Psoas muscle (tissue), 8 donors: ENCODE results near the gene FAT1. TPM values are rescaled to one million over a fixed set of nuclear protein-coding genes. Genes with fewer than 3 reads are reported as not detected.

Experiments
- ATAC-seq, 4 donors: fragments of 200-7000 bp; cut with Tn5 transposase; one replicate each; pipeline ENCODE4 v1.9.1; 2020; ENCODE audit warnings: moderate library complexity in 3 of 4, mild to moderate bottlenecking in 2 of 4
- DNase-seq, 2 donors: peaks; one replicate each; pipeline ENCODE4 v3.0.0-alpha.2; 2020
- H3K27ac ChIP-seq: fragments of 200-600 bp; one replicate; pipeline ENCODE4 v1.8.0; 2022
- H3K27me3 ChIP-seq, 3 donors: fragments of 200-600 bp in 1 of 3; one replicate each; pipeline versions ENCODE4 v1.6.1 to v1.8.0; 2013 to 2022; ENCODE audit warnings: low read length in 2 of 3, mild to moderate bottlenecking in 2 of 3, moderate library complexity in 1 of 3; ENCODE audit not compliant: insufficient read depth in 3 of 3
- H3K36me3 ChIP-seq, 2 donors: fragments of 200-600 bp in 1 of 2; one replicate each; pipeline versions ENCODE4 v1.6.1 to v1.8.0; 2013 to 2022; ENCODE audit warnings: low read depth in 1 of 2, mild to moderate bottlenecking in 1 of 2, moderate library complexity in 1 of 2; ENCODE audit not compliant: insufficient read depth in 1 of 2
- H3K4me1 ChIP-seq: fragments of 200-600 bp; one replicate; pipeline ENCODE4 v1.8.0; 2022
- H3K4me3 ChIP-seq: fragments of 200-600 bp; one replicate; pipeline ENCODE4 v1.8.0; 2022; ENCODE audit warnings: mild to moderate bottlenecking
- H3K9me3 ChIP-seq: fragments of 200-600 bp; one replicate; pipeline ENCODE4 v1.8.0; 2022
- WGBS, 3 donors: extraction: QIAGEN DNeasy Blood & Tissue Kit; methylation state at CpG; one replicate each; pipeline versions ENCODE4 v1.1.6 to v1.1.7; 2013; 5-methylcytosine and 5-hydroxymethylcytosine counted together
- intact Hi-C, 2 donors: fragments of 100-400 bp; cut with DNase I; formaldehyde crosslinking; loops; one replicate each; pipeline versions ENCODE4 v1.11.0 to v1.14.2; 2022
- polyA plus RNA-seq, 3 donors: library from polyadenylated mRNA; stranded (reverse); fragments of 200-250 nt; gene quantifications; one replicate each; pipeline ENCODE4 v1.2.3, GENCODE V29; 2013
- total RNA-seq, 4 donors: library from RNA; stranded (reverse); fragmentation: NEBNext Ultra II Directional in 2 of 4; extraction: Animal tissue kit (Norgen Biotek cat#: 25700) in 2 of 4; gene quantifications; one replicate each; pipeline versions ENCODE4 v1.2.1 to v1.2.4, GENCODE V29; 2021 to 2023
- TF ChIP-seq, protein P1 (sequence below): fragments of 200-600 bp; IDR thresholded peaks from one replicate; pipeline ENCODE4 v1.8.0; 2022; ENCODE audit warnings: antibody characterized with exemption
- donor health status: healthy with polysubstance abuse.
- donor health status: DM: no; HTN: no; CAD: no; lungs with moderate emphysema.
- donor health status: Bipolar disorder and iron deficiency.
- donor health status: healthy.
- donor health status: DM: yes; HTN: yes; CAD: no.
- donor health status: DM: no; HTN: no; CAD: no.
- donor health status: DM: no; HTN: no; CAD: no.
- donor health status: DM: yes; HTN: yes; CAD: no.

The FAT1 gene
- total and polyA plus RNA-seq, 7 donors, result 1.8 to 11.5 (median 4.0) TPM

- H3K27me3 ChIP-seq, result no peaks in the 10 kb centered on the region
- DNase-seq (no peak), ATAC-seq (no peak)
- 61 to 75% (median 65%) methylated on average over 12 of the region's 12 CpGs for WGBS, 3 donors
- no peak overlapping the region for H3K4me3 ChIP-seq
- no peaks in the 10 kb centered on the region for H3K9me3 ChIP-seq
- H3K4me1 ChIP-seq, result peaks cover 7% of the 10 kb centered on the region
- TF ChIP-seq, protein P1, sequence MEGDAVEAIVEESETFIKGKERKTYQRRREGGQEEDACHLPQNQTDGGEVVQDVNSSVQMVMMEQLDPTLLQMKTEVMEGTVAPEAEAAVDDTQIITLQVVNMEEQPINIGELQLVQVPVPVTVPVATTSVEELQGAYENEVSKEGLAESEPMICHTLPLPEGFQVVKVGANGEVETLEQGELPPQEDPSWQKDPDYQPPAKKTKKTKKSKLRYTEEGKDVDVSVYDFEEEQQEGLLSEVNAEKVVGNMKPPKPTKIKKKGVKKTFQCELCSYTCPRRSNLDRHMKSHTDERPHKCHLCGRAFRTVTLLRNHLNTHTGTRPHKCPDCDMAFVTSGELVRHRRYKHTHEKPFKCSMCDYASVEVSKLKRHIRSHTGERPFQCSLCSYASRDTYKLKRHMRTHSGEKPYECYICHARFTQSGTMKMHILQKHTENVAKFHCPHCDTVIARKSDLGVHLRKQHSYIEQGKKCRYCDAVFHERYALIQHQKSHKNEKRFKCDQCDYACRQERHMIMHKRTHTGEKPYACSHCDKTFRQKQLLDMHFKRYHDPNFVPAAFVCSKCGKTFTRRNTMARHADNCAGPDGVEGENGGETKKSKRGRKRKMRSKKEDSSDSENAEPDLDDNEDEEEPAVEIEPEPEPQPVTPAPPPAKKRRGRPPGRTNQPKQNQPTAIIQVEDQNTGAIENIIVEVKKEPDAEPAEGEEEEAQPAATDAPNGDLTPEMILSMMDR, result no peak
- no peak overlapping the region for H3K27ac ChIP-seq
- no peaks in the 10 kb centered on the region for H3K36me3 ChIP-seq
- intact Hi-C loops, result no loop called here
Observed at GRCh38 chr4:186688150-186688943, 35.3 kb downstream of the FAT1 start.

DNA sequence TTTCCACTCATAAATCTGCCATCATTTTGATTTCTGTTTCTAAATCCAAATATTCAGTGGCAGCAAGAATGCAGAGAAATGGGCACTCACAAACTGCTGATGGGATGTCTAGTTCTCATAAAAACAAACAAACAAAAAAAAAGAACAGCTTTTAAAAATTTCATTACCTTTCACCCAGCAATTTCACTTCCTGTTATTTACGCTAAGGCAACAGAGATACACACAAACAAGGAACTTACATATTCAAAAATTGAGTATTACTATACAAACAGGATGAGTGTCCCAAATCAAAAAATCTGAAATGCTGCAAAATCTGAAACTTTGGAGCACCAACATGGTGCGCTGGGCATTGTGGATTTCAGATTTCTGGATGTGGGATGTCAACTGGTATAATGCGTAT, 36.4 kb downstream of the FAT1 start:
- Histone ChIP-seq H3K27ac (no peak overlapping the region), H3K9me3 (no peaks in the 10 kb centered on the region), H3K27me3 (no peaks in the 10 kb centered on the region), H3K36me3 (no peaks in the 10 kb centered on the region), H3K4me3 (no peak overlapping the region), H3K4me1 (peaks cover 7% of the 10 kb centered on the region)
- ATAC-seq, result no peak
- TF ChIP-seq, protein P1, result no peak
- 80 to 94% (median 93%) methylated on average over 3 of the region's 3 CpGs for WGBS, 3 donors
- intact Hi-C loops, result no loop called here
- DNase-seq, result no peak

- peaks cover 7% of the 10 kb centered on the region for H3K4me1 ChIP-seq
- no peaks in the 10 kb centered on the region for H3K9me3 ChIP-seq
- ATAC-seq (no peak), DNase-seq (no peak)
- H3K4me3 ChIP-seq, result no peak overlapping the region
- no peaks in the 10 kb centered on the region for H3K27me3 ChIP-seq
- intact Hi-C loops, result no loop called here
- TF ChIP-seq, protein P1, result no peak
- 33 to 55% (median 44%) methylated on average over 2 of the region's 2 CpGs for WGBS, 3 donors
- no peaks in the 10 kb centered on the region for H3K36me3 ChIP-seq
- no peak overlapping the region for H3K27ac ChIP-seq
Observed at GRCh38 chr4:186685767-186686183, 37.9 kb downstream of the FAT1 start.

DNA sequence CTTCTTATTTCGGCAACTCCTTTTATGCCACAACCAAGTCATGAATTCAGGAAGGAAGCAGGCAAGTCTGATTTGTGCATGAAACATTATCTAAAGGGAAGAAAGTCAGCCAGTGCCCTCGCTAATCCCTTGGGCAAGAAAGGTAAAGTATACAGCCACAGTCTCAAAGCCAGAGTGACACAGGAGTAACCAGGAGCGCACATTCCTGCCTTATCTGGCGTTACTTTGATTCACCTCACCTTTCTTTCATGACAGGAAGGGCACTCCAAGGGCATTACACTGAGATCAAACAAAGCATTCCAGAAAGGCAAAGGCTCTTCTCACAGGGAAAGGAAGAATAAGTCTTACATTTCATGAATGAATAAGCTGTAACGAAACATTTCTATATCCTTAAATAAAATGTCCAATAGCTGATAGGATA, 38.8 kb downstream of the FAT1 start:
- ATAC-seq, result no peak
- TF ChIP-seq, protein P1, result no peak
- no peaks in the 10 kb centered on the region for H3K27me3 ChIP-seq
- DNase-seq, result no peak
- H3K4me3 ChIP-seq, result no peak overlapping the region
- WGBS, 3 donors, result 38 to 48% (median 40%) methylated on average over 5 of the region's 5 CpGs
- no peaks in the 10 kb centered on the region for H3K36me3 ChIP-seq
- H3K4me1 ChIP-seq, result peaks cover 7% of the 10 kb centered on the region
- no peaks in the 10 kb centered on the region for H3K9me3 ChIP-seq
- H3K27ac ChIP-seq, result no peak overlapping the region
- intact Hi-C loops, result no loop called here

DNA sequence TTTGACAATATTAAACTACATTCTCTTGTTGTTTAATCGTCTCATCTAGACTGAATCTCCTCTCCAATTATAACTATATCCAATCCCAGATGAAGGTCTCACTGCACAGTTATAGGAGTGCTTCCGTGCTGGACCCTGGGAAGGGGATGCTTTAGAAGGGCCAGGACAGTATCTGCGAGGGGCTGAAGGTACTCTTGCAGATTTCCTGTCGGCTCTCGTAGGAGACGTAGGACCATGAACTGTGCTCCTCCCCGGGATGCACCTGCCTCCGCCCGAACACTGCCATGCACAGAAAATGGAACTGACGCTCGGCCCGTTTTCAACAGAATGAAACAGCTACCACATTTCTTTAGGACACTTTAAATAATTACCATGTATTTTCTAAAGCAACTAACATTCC, 39.4 kb downstream of the FAT1 start:
- DNase-seq, result no peak
- Histone ChIP-seq H3K27ac (no peak overlapping the region), H3K36me3 (no peaks in the 10 kb centered on the region), H3K27me3 (no peaks in the 10 kb centered on the region), H3K9me3 (no peaks in the 10 kb centered on the region), H3K4me1 (peaks cover 7% of the 10 kb centered on the region), H3K4me3 (no peak overlapping the region)
- TF ChIP-seq, protein P1, result no peak
- WGBS, 3 donors, result 82 to 85% (median 82%) methylated on average over 12 of the region's 12 CpGs
- intact Hi-C loops, result no loop called here
- no peak for ATAC-seq
